Activated naive CD8-positive, alpha-beta T cell treated with anti-CD3 and anti-CD28 coated beads, Interleukin-2, amount 10 ng/mL, durations not matched to agents 7 days and 5 days (primary cell): ENCODE results near the gene ZNF358. TPM values are rescaled to one million over a fixed set of nuclear protein-coding genes. Genes with fewer than 3 reads are reported as not detected.

Source experiments
- ATAC-seq: fragments of 150-1000 bp; cut with Tn5 transposase; one replicate; pipeline ENCODE4 v1.10.0; 2021; ENCODE audit warnings: low read depth, moderate library complexity
- POLR2A ChIA-PET: fragments of 350-600 bp; sonication (Branson Sonifier 250); formaldehyde crosslinking; loops from one replicate; lab custom pipeline; 2021; ENCODE audit warnings: antibody characterized with exemption; lab: Charles Lee
- DNase-seq: peaks from one replicate; pipeline ENCODE4 v3.0.0; 2021
- H3K27ac Mint-ChIP-seq: one replicate; pipeline ENCODE4 v1.8.0; 2022; ENCODE audit warnings: mild to moderate bottlenecking, mixed read lengths
- H3K27me3 Mint-ChIP-seq: one replicate; pipeline ENCODE4 v1.8.0; 2022; ENCODE audit warnings: mild to moderate bottlenecking, moderate library complexity, mixed read lengths
- H3K36me3 Mint-ChIP-seq: one replicate; pipeline ENCODE4 v1.8.0; 2021; ENCODE audit warnings: mild to moderate bottlenecking, mixed read lengths
- H3K4me1 Mint-ChIP-seq: one replicate; pipeline ENCODE4 v1.8.0; 2021; ENCODE audit warnings: mixed read lengths
- H3K4me3 Mint-ChIP-seq: one replicate; pipeline ENCODE4 v1.8.0; 2022; ENCODE audit warnings: mild to moderate bottlenecking, moderate library complexity, mixed read lengths
- H3K9me3 Mint-ChIP-seq: one replicate; pipeline ENCODE4 v1.8.0; 2021; ENCODE audit warnings: mixed read lengths
- total RNA-seq, 2 experiments: library from RNA; stranded (reverse); gene quantifications; one replicate each; pipeline ENCODE4 v1.2.3, GENCODE V29; 2021

Gene ZNF358
- 10 to 100 TPM; 12.6 to 13.1 TPM for total RNA-seq

- Mint-ChIP-seq H3K36me3 (no peaks in the 10 kb centered on the region), H3K9me3 (no peaks in the 10 kb centered on the region), H3K4me1 (peaks cover 6% of the 10 kb centered on the region), H3K27me3 (peaks cover 15% of the 10 kb centered on the region), H3K27ac (peak within 1 kb of the TSS; percentile 86), H3K4me3 (peak within 1 kb of the TSS; percentile 88)
- peak; percentile 71 for DNase-seq
- POLR2A ChIA-PET = interaction anchor here (0.7 to 1.2 kb wide), 3 partner anchors 7 to 32 kb away, joined by 3 to 4 read pairs (median 3); partner anchors contain the start of gene PNPLA6
- peak; percentile 89 for ATAC-seq
These were observed at the start of gene ZNF358 for GRCh38 chr19:7515645-7516151. Gene ZNF358, plus strand, starts transcription at chr19:7516103. Its CDS starts 3,140 bp downstream, at chr19:7519243.

- POLR2A ChIA-PET = no interaction called here
- Mint-ChIP-seq H3K27ac (no peak overlapping the region), H3K4me1 (no peaks in the 10 kb centered on the region), H3K36me3 (peaks cover 8% of the 10 kb centered on the region), H3K4me3 (no peak overlapping the region), H3K9me3 (no peaks in the 10 kb centered on the region), H3K27me3 (no peaks in the 10 kb centered on the region)
- no peak for DNase-seq
- ATAC-seq = no peak
These were observed 48.6 kb upstream of the ZNF358 start for GRCh38 chr19:7467009-7467989.

DNA sequence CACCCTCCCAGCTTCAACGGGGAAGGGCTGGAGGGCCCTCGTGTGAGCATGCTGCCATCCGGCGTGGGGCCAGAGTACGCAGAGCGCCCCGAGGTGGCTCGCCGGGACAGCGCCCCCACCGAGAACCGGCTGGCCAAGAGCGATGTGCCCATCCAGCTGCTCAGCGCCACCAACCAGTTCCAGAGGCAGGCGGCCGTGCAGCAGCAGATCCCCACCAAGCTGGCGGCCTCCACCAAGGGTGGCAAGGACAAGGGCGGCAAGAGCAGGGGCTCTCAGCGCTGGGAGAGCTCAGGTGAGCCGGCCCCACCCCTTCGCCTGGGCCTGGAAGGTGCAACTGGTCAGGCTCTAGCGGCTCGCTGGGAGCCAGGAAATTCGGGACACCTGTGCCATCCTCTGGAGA lies 47.1 kb upstream of the ZNF358 start:
- POLR2A ChIA-PET = no interaction called here

DNA sequence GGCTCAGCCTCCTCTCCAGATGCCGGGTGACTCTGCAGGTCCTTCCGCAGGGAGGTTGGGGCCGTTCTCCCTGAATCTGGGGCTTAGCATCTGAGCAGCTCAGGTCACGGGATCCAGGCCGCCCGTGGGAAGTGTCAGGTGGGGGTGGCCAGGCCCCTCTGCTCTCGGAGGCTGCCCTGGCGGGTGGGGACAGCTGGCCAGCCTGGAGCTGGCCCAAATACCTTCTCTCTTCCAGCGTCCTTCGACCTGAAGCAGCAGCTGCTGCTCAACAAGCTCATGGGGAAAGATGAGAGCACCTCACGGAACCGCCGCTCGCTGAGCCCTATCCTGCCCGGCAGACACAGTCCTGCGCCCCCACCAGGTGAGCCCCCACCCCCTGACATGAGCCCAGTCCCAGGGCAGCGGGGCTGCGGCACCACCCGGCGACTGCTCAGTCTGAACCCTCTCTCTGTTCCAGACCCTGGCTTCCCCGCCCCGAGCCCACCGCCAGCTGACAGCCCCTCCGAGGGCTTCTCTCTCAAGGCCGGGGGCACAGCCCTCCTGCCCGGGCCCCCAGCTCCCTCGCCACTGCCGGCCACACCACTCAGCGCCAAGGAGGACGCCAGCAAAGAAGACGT lies 46.1 kb upstream of the ZNF358 start:
- Mint-ChIP-seq H3K27me3 (no peaks in the 10 kb centered on the region), H3K27ac (no peak overlapping the region), H3K9me3 (no peaks in the 10 kb centered on the region), H3K36me3 (peaks cover 2% of the 10 kb centered on the region), H3K4me3 (no peak overlapping the region), H3K4me1 (no peaks in the 10 kb centered on the region)
- ATAC-seq (no peak), DNase-seq (no peak)
- POLR2A ChIA-PET = interaction anchor here (0.6 kb wide), 1 partner anchor 1566 kb away, joined by 4 read pairs; the partner anchor contains the start of gene NDUFA11

More for the DNA sequence above, 47.1 kb upstream of the ZNF358 start:
- H3K4me1 Mint-ChIP-seq = no peaks in the 10 kb centered on the region
- no peak overlapping the region for H3K27ac Mint-ChIP-seq
- H3K27me3 Mint-ChIP-seq = no peaks in the 10 kb centered on the region
- ATAC-seq (no peak), DNase-seq (no peak)
- no peaks in the 10 kb centered on the region for H3K9me3 Mint-ChIP-seq
- H3K4me3 Mint-ChIP-seq = no peak overlapping the region
- peaks cover 4% of the 10 kb centered on the region for H3K36me3 Mint-ChIP-seq

DNA sequence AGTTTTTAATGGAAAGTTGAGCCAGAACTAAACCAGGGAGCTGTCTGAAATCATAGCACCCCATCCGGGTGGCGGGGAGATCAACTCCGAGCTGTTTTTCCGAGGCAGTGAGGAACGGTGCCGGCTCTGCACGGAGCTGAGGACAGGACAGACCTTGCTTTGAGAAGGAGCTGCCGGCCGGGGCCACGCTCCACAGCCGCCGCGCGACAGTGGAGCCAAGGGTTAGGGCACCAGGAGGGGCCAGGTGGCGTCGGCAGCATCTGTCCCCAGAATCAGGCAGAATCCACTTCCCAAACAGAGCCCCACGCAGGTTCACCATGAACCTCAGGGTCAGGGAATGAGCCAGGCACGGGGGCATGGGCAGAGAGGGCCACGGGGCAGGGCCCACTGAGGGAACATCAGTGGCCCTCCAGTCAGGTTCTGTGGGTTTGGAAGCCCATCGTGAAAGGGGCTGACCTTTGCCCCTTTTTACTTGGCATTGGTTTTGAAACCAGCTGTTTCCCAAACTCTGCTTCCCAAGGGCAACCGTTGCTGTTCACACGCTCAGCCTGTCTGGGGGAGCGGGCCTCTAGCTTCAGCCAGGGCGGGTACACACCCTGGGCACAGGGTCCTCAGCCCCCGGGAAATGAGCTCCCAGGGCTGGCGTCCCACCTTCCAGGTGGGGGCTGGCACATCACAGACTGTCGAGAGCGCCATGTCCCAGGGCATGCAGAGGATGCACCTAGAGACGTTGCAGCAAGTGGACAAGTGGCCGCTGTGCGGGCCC lies 45.2 kb upstream of the ZNF358 start:
- ATAC-seq (no peak), DNase-seq (no peak)
- no peak overlapping the region for H3K27ac Mint-ChIP-seq
- no peaks in the 10 kb centered on the region for H3K4me1 Mint-ChIP-seq
- POLR2A ChIA-PET = interaction anchor here (0.6 kb wide), 1 partner anchor 1567 kb away, joined by 4 read pairs; the partner anchor contains the start of gene NDUFA11
- H3K9me3 Mint-ChIP-seq = no peaks in the 10 kb centered on the region
- H3K36me3 Mint-ChIP-seq = peaks cover 2% of the 10 kb centered on the region
- no peak overlapping the region for H3K4me3 Mint-ChIP-seq
- H3K27me3 Mint-ChIP-seq = no peaks in the 10 kb centered on the region

- Mint-ChIP-seq H3K27me3 (no peaks in the 10 kb centered on the region), H3K9me3 (no peaks in the 10 kb centered on the region), H3K27ac (no peak overlapping the region), H3K4me3 (no peak overlapping the region), H3K4me1 (no peaks in the 10 kb centered on the region), H3K36me3 (peaks cover 2% of the 10 kb centered on the region)
- DNase-seq (no peak), ATAC-seq (no peak)
- POLR2A ChIA-PET = no interaction called here
These were observed 43.9 kb upstream of the ZNF358 start for GRCh38 chr19:7471696-7472615.

GRCh38 chr19:7475665-7476064 lies 40.2 kb upstream of the ZNF358 start:
- ATAC-seq (no peak), DNase-seq (no peak)
- POLR2A ChIA-PET = no interaction called here
- Mint-ChIP-seq H3K27ac (no peak overlapping the region), H3K27me3 (no peaks in the 10 kb centered on the region), H3K4me3 (no peak overlapping the region), H3K36me3 (peaks cover 2% of the 10 kb centered on the region), H3K9me3 (no peaks in the 10 kb centered on the region), H3K4me1 (peaks cover 2% of the 10 kb centered on the region)

DNA sequence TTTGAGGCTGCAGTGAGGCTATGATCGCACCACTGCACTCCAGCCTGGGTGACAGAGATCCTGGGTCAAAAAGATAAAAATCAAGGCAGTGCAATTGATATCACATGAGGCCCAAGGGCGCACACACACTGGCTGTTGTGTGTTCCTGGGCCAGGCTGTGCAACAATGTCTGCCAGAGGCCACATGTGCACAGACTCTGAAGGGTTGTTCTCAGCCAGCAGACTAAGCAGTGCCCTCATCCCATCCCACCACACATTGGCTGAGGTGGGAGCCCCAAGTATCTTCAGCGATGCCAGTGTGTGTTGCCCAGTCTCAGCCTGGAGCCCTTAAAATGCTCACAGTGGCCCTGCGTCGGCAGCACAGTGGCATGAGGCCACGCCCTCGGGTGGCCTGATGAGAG lies 39.7 kb upstream of the ZNF358 start:
- ATAC-seq = no peak
- Mint-ChIP-seq H3K9me3 (no peaks in the 10 kb centered on the region), H3K27me3 (no peaks in the 10 kb centered on the region), H3K4me1 (peaks cover 2% of the 10 kb centered on the region), H3K36me3 (peaks cover 2% of the 10 kb centered on the region), H3K27ac (no peak overlapping the region), H3K4me3 (no peak overlapping the region)
- POLR2A ChIA-PET = no interaction called here
- DNase-seq = no peak

DNA sequence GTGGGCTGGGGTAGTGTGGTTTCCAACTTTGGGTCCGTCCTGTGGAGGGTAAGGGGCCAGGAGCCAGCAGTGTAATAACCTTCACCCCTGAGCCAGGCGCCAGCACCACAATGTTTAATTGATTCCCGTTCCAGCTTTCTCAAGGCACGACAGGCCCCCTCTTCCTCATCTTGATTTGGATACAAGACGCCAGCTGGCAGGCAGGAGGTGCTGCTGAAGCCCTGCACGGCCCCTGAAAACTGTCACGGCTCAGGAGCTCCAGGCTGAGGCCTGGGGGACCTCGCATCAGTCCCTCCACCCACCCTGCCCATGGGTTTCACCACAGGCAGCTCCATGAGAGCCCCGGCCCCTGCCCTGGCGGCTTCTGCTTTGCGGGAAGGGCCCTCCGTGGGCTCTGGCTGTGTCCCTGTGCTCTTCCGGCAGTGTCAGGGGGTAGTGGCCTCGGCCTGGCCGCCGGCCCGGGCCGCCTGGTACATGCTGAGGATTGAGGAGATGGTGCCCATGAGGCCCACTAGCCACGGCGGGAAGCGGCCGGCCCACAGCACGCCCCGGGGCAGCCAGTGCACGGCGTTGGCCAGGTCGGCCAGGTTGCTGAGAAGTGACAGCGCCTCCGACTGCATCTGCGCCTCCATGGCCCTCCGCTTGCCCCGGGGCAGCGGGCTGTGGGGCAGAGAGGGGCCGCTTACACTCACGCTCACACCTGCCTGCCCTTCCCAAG lies 39.0 kb upstream of the ZNF358 start:
- no peak for ATAC-seq

GRCh38 chr19:7477758-7478157 lies 38.1 kb upstream of the ZNF358 start:
- Mint-ChIP-seq H3K4me3 (no peak overlapping the region), H3K36me3 (no peaks in the 10 kb centered on the region), H3K4me1 (peaks cover 2% of the 10 kb centered on the region), H3K27me3 (no peaks in the 10 kb centered on the region), H3K9me3 (no peaks in the 10 kb centered on the region), H3K27ac (no peak overlapping the region)
- ATAC-seq = no peak
- no peak for DNase-seq
- POLR2A ChIA-PET = no interaction called here

More for the DNA sequence above, 39.0 kb upstream of the ZNF358 start:
- Mint-ChIP-seq H3K36me3 (no peaks in the 10 kb centered on the region), H3K4me1 (peaks cover 2% of the 10 kb centered on the region), H3K27ac (no peak overlapping the region), H3K9me3 (no peaks in the 10 kb centered on the region), H3K4me3 (no peak overlapping the region), H3K27me3 (no peaks in the 10 kb centered on the region)
- DNase-seq = no peak
- POLR2A ChIA-PET = no interaction called here

DNA sequence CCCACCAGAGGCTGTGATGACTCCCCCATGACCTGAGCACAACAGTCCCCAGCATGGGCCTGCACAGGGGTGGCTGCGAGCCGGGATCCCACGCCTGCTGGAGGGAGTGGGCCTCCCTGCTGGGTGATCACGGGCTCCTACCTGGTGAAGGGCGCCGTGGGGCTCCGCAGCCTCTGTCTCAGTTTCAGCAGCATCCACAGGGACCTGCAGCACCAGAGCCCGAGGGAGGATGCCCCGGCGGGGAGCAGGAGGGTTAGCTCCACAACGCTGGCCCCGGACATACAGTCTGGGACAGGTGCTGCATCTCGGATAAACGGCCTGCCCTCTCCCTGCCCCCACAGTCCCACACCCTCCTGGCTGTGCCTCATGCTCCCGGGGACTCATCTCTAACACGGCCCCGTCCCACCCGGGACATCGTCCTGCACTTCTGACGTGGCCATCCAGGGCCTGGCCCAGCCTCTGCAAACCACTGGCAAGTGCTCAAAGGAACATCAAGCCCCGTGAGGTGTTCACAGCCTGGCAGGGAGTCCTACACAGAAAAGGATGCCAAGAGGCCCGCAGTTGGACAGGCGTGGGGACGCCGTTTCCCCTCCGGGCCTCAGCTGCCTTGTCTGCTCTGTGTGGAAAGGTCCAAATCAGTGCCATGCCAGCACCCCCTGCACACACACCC lies 37.6 kb upstream of the ZNF358 start:
- ATAC-seq = peak; percentile 6
- peaks cover 4% of the 10 kb centered on the region for H3K4me1 Mint-ChIP-seq
- no peak overlapping the region for H3K4me3 Mint-ChIP-seq
- H3K27me3 Mint-ChIP-seq = peaks cover 2% of the 10 kb centered on the region
- no peaks in the 10 kb centered on the region for H3K36me3 Mint-ChIP-seq
- H3K27ac Mint-ChIP-seq = no peak overlapping the region
- DNase-seq = no peak
- POLR2A ChIA-PET = no interaction called here
- no peaks in the 10 kb centered on the region for H3K9me3 Mint-ChIP-seq
